Measurements from ENCODE around the gene TTC28.

DNA sequence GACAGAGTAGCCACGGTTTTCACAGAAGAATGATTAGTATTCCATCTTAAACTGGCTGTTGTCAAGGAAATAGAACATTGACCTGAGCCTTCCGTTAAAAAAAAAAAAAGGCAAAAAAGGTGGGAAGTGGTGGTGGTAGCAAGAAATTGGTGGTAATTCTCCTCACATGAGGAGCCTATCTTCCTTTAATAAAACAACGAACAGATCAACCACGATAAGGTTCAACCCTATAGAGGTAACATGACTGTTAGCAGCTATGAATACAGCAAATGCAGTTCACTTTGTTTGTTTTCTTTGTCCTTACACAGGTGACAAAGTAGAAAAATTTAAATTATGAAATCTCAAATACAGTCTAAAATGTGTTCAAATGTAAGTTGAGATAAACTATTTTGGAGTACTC, 181.6 kb downstream of the TTC28 start:
- no peak for TF ChIP-seq YY1 (IDR thresholded peaks at IDR 0.05; ENCODE audit: low read depth)
- TF ChIP-seq EP300 (IDR thresholded peaks at IDR 0.05; ENCODE audit: borderline replicate concordance), result no peak
